HG03064 (cell line): ENCODE results near the gene NEK5.
"Not testable (repeated sequence)": the region's sequence is repeated elsewhere in the genome, so short reads cannot be mapped to it uniquely, and the experiment has no call there.

Experiments used
- ATAC-seq: cut with Tn5 transposase; IDR thresholded peaks from one replicate; pipeline ENCODE4 v1.9.1; 2021; ENCODE audit warnings: low read depth; ENCODE audit not compliant: unreplicated experiment

NEK5 gene, protein sequence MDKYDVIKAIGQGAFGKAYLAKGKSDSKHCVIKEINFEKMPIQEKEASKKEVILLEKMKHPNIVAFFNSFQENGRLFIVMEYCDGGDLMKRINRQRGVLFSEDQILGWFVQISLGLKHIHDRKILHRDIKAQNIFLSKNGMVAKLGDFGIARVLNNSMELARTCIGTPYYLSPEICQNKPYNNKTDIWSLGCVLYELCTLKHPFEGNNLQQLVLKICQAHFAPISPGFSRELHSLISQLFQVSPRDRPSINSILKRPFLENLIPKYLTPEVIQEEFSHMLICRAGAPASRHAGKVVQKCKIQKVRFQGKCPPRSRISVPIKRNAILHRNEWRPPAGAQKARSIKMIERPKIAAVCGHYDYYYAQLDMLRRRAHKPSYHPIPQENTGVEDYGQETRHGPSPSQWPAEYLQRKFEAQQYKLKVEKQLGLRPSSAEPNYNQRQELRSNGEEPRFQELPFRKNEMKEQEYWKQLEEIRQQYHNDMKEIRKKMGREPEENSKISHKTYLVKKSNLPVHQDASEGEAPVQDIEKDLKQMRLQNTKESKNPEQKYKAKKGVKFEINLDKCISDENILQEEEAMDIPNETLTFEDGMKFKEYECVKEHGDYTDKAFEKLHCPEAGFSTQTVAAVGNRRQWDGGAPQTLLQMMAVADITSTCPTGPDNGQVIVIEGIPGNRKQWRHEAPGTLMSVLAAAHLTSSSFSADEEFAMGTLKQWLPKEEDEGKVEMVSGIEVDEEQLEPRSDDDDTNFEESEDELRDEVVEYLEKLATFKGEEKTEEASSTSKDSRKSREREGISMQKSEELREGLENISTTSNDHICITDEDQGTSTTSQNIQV

GRCh38 chr13:52128714-52129700 is at the start of gene NEK5:
Gene NEK5 (minus strand): TSS chr13:52129073. CDS start chr13:52127482, 1,591 bp downstream.
- peak; percentile 64 for ATAC-seq

DNA sequence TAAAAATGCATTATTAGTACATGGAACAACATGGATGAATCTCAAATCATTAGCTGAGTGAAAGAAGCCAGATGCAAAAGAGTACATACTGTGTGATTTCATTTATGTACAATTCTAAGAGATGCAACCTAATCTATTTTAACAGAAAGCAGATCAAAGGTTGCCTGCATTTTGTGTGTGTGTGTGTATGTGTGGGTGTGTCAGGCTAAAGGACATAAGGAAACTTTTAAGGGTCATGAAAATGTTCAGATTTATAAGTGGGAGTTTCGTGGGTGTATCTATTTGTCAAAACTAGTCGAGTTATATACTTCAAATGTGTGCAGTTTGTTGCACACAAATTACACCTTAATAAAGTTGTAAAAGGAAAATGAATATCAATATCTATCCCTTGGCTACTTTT is 48.4 kb upstream of the NEK5 start:
- no peak for ATAC-seq

GRCh38 chr13:52173970-52174369 is 45.1 kb upstream of the NEK5 start:
- ATAC-seq, result not testable (repeated sequence)

DNA sequence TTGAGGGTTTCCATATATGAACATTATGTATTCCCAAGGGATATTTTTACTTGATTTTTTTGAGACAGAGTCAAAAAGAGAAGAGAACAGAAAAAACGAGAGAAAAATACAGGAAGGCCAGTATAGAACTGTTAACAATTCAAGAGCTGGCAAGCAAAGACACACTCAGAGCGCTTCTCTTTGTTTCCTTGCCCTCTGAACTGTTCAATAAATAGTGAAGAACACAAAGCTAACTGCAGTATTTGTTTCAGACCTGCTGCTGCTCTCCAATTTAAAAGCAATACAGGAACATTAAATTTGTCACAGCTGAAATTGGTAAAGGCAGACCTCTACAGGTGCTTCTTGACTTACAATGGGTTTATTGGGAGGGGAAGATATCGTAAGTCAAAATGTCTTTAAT is 44.5 kb upstream of the NEK5 start:
- ATAC-seq, result no peak

DNA sequence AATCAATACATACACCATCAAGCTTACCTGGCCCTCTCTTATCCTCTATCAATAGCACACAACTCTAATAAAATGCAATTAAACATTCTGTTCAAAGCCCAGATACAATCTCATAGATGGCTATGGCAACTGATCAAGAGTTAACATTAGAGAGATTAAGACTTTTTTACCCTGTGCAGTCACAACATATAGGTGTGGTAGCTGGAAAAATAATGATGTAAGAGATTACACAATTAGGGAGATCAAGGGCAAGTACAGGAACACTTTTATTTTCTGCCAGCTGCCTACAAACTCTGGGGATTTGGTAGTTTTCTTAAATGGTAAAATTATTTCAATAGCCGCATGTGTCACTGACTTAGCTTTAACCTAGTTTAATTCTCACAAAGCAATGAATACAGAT is 42.8 kb upstream of the NEK5 start:
- ATAC-seq, result not testable (repeated sequence)

GRCh38 chr13:52170828-52171391 is 42.0 kb upstream of the NEK5 start:
- ATAC-seq, result not testable (repeated sequence)

DNA sequence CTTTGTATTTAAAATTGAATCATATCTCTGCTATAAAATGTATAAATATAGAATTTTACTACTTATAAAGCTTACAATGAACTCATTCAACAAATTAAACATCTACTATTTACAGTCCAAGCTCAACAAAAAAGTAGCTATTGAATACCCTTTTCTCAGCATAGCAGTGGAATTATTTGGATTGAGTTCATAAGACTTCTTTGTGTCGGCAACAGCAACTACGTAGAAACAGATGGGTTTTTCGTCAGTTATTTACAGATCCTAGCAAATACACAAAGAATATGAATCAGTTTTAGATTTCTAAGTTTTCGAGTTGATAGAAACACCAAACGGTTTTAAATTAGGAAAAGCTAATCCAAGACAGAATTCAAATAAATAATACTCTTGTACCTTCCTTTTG is 41.0 kb upstream of the NEK5 start:
- ATAC-seq, result no peak

DNA sequence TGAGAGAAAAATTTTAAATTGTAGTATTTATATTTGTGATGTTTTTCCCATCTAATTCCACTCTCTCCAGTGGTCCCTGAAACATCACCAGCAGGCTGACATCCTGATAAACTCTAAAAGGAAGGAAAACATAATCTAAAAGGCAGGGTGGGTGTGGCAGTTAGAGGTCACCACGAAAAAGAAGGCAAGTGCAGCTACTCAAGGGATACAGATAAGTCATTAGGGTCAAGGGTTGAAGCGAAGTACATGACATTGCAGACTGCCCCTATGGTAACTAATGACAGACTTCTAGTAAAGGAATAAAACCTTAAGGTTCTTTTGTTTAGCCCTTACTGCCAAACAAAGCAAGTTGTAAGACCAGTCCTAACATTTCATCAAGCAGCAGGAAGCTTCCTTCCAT is 36.5 kb upstream of the NEK5 start:
- no peak for ATAC-seq

- no peak for ATAC-seq
Measured at GRCh38 chr13:52164989-52165388, 36.1 kb upstream of the NEK5 start.

- ATAC-seq, result not testable (repeated sequence)
Measured at GRCh38 chr13:52163878-52164277, 35.0 kb upstream of the NEK5 start.

DNA sequence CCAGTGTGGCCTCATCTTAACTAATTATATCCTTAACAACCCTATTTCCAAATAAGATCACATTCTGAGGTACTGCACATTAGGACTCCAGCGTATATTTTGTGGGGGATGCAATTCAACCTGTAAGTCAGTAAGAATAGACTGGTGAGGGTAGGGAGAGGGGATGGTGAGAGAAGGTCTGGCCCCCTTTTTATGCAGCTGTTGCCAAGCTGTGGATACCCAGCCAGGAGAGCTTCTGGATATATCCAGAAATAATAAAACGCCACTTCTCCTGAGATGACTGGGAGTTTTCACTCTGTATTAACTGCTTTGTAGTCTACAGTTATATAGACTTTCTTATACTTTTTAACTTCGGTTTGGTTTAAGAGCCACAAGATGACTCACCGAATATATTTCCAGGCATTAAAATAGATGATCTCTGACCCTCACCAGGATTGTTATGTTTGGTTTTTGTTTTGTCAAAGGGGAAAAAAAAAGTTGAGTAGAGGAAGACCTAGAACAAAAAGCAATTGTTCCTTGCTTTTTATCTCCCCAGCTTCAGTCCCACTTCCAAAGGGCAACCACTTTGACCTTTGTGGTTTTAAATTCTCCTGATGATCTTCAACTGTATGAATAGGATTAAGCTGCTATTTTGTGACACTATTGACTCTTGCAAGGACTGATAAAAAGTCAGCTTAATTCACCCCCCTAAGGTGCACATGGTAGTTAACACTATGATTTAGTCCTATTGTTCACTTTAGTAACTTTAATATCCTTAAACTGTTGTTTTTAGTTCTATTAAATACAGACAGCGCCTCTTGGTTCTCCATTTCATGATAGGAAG is 33.6 kb upstream of the NEK5 start:
- ATAC-seq, result no peak

DNA sequence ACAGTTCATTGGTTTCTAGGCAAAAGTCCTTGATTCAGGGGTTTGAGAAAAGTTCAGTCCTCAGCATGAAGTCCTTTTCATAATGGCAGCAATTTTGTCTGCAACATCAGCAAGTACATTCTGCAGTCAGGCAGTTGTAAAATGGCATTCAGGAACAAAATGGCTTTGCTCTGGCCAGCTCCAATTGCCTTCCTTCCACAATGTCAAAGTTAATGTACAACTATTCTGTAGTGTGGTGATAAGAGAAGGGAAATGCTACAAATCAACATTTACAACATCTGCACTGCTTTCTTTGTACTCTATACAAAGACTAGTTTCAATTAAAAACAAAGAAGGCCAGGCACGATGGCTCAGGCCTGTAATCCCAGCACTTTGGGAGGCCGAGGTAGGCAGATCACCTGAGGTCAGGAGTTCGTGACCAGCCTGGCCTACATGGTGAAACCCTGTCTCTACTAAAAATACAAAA is 32.3 kb upstream of the NEK5 start:
- ATAC-seq, result no peak

DNA sequence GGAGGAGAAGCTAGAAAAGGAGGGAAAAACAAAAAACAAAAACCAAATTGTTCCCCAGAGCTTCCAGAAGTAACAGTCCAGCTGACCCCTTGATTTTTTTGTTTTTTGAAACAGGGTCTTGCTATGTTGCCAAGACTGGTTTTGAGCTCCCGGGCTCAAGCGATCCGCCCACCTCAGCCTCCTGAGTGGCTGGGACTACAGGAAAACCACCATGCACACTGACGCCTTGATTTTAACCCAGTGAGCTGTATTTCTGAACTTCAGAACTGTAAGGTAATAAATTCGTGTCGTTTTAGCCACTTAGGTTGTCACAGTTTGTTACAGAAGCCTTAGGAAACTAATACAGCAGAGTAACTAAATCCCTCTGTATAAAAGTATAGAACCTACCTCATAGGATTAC is 31.6 kb upstream of the NEK5 start:
- no peak for ATAC-seq

GRCh38 chr13:52160053-52160452 is 31.2 kb upstream of the NEK5 start:
- ATAC-seq, result no peak

- ATAC-seq, result peak; percentile 67
Measured at GRCh38 chr13:52159159-52159982, 30.5 kb upstream of the NEK5 start, which contains the start of gene NEK3. Gene NEK3 (minus strand): TSS chr13:52159597. CDS start chr13:52156191, 3,406 bp downstream.

- ATAC-seq, result peak; percentile 32
Measured at GRCh38 chr13:52158629-52159158, 29.8 kb upstream of the NEK5 start.

DNA sequence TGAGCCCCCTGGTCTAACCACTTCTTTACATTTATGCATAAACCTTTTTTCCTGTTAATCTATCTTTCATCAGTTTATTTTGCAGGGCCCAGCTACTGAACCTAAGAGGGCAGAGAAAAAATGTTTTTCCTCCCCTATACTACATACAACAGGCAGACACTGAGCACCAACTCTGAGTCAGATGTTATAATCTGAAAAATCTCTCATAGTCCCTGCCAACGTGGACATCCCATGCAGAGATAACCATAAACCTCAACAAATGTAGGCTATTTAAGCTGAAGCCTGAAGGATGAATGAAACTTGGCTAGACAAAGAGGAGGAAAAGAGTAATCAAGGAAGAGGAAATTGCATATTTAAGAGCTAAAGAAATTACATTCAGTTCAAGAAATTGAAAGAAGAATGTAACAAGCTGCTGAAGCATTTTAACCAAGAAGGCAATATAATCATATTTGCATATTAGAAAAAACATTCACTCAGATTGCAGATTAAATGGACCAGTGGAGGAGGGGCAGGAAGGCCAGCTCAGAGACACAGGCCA is 27.9 kb upstream of the NEK5 start:
- ATAC-seq, result no peak

- no peak for ATAC-seq
Measured at GRCh38 chr13:52155177-52155576, 26.3 kb upstream of the NEK5 start.
